Neural cell (in vitro differentiated cells): ENCODE measurements around the gene ARID4A.
A peak's percentile ranks its signal among the peaks of the same experiment; 100 is the strongest.

ENCODE experiments used
- EP300 ChIP-seq: fragments of 450-650 bp; conservative IDR thresholded peaks from 2 replicates; pipeline ENCODE4 v1.6.1; 2014; ENCODE audit warnings: antibody characterized with exemption, mild to moderate bottlenecking, moderate library complexity; ENCODE audit not compliant: poor library complexity, severe bottlenecking
- EZH2 ChIP-seq: fragments of 200-600, 300-800 bp; shearing (Covaris generic), sonication (generic); IDR thresholded peaks from 2 replicates; pipeline ENCODE4 v1.6.1; 2014; ENCODE audit warnings: antibody characterized with exemption, low read length, borderline replicate concordance, mild to moderate bottlenecking; ENCODE audit not compliant: insufficient read depth, poor library complexity, severe bottlenecking
- POLR2AphosphoS5 ChIP-seq: IDR thresholded peaks from 2 replicates; pipeline ENCODE4 v1.6.1; 2012
- RAD21 ChIP-seq: fragments of 450-650 bp; conservative IDR thresholded peaks from 2 replicates; pipeline ENCODE4 v1.6.1; 2014; ENCODE audit warnings: antibody characterized with exemption, mild to moderate bottlenecking, moderate library complexity
- SMC3 ChIP-seq: fragments of 450-650 bp; conservative IDR thresholded peaks from 2 replicates; pipeline ENCODE4 v1.6.1; 2014; ENCODE audit warnings: antibody characterized with exemption, mild to moderate bottlenecking, moderate library complexity; ENCODE audit not compliant: poor library complexity
- TAF1 ChIP-seq: IDR thresholded peaks from 2 replicates; pipeline ENCODE4 v1.6.1; 2012; ENCODE audit warnings: low read depth
- TF ChIP-seq, protein P1 (sequence below): fragments of 450-650 bp; IDR thresholded peaks from 2 replicates; pipeline ENCODE4 v1.5.1; 2014; ENCODE audit warnings: antibody characterized with exemption, mild to moderate bottlenecking, moderate library complexity; ENCODE audit not compliant: poor library complexity, severe bottlenecking
- TF ChIP-seq, protein P2 (sequence below): IDR thresholded peaks from 2 replicates; pipeline ENCODE4 v1.6.1; 2012; ENCODE audit warnings: borderline replicate concordance

DNA sequence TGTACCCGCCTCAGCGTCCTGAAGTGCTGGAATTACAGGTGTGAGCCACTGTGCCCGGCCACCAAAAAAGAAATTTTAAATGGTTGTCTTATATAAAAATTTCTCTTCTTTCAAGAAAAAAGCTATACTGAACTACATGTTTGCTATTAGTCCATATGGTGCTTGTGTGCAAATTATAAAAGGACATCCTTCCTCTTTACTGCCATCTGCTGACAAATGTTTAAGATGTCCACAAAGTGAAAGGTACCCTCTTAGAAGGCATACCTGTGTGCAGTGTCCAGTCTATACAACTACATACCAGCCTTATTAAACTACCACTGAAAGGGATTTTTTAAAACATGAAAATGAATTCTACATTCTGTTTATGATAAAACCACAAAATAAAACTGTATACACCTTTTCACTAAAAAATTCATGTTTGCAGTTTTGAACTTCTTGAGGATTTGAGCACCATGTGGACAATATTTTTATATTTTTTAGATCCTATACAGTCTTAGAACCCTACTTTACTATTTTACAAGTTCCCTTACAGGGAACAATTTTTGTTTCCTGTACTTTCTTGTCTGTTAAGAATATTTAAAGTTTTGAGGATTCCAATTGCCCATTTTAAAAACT is 64.5 kb downstream of the ARID4A start:
- no peak for TF ChIP-seq EZH2
- TF ChIP-seq POLR2AphosphoS5 = no peak
- TF ChIP-seq TAF1 = no peak
- TF ChIP-seq, protein P1, sequence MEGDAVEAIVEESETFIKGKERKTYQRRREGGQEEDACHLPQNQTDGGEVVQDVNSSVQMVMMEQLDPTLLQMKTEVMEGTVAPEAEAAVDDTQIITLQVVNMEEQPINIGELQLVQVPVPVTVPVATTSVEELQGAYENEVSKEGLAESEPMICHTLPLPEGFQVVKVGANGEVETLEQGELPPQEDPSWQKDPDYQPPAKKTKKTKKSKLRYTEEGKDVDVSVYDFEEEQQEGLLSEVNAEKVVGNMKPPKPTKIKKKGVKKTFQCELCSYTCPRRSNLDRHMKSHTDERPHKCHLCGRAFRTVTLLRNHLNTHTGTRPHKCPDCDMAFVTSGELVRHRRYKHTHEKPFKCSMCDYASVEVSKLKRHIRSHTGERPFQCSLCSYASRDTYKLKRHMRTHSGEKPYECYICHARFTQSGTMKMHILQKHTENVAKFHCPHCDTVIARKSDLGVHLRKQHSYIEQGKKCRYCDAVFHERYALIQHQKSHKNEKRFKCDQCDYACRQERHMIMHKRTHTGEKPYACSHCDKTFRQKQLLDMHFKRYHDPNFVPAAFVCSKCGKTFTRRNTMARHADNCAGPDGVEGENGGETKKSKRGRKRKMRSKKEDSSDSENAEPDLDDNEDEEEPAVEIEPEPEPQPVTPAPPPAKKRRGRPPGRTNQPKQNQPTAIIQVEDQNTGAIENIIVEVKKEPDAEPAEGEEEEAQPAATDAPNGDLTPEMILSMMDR = peak; percentile 50
- TF ChIP-seq, protein P2, sequence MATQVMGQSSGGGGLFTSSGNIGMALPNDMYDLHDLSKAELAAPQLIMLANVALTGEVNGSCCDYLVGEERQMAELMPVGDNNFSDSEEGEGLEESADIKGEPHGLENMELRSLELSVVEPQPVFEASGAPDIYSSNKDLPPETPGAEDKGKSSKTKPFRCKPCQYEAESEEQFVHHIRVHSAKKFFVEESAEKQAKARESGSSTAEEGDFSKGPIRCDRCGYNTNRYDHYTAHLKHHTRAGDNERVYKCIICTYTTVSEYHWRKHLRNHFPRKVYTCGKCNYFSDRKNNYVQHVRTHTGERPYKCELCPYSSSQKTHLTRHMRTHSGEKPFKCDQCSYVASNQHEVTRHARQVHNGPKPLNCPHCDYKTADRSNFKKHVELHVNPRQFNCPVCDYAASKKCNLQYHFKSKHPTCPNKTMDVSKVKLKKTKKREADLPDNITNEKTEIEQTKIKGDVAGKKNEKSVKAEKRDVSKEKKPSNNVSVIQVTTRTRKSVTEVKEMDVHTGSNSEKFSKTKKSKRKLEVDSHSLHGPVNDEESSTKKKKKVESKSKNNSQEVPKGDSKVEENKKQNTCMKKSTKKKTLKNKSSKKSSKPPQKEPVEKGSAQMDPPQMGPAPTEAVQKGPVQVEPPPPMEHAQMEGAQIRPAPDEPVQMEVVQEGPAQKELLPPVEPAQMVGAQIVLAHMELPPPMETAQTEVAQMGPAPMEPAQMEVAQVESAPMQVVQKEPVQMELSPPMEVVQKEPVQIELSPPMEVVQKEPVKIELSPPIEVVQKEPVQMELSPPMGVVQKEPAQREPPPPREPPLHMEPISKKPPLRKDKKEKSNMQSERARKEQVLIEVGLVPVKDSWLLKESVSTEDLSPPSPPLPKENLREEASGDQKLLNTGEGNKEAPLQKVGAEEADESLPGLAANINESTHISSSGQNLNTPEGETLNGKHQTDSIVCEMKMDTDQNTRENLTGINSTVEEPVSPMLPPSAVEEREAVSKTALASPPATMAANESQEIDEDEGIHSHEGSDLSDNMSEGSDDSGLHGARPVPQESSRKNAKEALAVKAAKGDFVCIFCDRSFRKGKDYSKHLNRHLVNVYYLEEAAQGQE = no peak
- TF ChIP-seq EP300 = no peak
- peak; percentile 37 for TF ChIP-seq SMC3
- peak; percentile 34 for TF ChIP-seq RAD21
